CD4-positive, alpha-beta T cell treated with Interleukin-12 subunit alpha and Interleukin-12 subunit beta, for 1 hour (primary cell): Measurements from ENCODE around the gene KRTAP23-1.

ENCODE experiments used
- DNase-seq: peaks from one replicate; pipeline ENCODE4 v3.0.0-alpha.2; 2020

KRTAP23-1 gene

DNA sequence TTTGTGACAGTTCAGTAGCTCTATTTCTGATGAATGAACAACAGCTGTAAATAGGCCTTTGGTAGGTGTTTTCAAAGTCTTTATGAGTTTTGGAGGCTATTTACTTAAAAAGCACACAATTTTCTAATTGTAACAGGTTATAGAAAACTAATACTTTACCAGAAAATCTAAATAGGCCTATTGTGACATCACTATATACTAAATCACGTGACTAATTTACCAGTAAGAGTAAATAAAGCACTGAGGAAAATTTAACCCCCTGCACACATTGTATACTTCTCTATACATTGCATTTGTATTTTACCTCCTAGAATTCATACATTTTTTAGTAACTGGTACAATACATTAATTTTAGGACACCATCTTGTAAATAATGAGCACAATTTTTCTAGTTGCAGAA lies 43.3 kb downstream of the KRTAP23-1 start:
- DNase-seq, result no peak
